ENCODE measurements around the gene PC.

DNA sequence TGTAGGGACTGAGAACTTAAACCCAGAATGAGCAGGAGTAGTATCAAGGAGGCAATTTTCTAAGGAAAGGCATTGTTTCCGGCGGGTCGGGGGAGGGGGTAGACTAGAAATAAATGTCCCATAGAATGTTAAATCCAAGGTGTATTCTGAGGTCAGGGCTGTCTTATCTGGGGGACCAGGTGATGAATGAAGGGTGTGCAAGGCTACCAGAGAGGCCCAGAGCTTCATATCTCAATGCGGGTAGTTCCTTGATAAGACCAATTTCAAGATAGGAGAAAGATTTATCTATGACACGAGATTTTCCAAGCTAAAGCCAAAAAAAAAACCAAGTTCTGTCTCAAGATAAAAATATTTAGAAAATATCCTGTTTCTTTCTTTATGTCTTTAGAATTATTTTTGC lies 123.2 kb downstream of the PC start:
- TF ChIP-seq, protein P1, sequence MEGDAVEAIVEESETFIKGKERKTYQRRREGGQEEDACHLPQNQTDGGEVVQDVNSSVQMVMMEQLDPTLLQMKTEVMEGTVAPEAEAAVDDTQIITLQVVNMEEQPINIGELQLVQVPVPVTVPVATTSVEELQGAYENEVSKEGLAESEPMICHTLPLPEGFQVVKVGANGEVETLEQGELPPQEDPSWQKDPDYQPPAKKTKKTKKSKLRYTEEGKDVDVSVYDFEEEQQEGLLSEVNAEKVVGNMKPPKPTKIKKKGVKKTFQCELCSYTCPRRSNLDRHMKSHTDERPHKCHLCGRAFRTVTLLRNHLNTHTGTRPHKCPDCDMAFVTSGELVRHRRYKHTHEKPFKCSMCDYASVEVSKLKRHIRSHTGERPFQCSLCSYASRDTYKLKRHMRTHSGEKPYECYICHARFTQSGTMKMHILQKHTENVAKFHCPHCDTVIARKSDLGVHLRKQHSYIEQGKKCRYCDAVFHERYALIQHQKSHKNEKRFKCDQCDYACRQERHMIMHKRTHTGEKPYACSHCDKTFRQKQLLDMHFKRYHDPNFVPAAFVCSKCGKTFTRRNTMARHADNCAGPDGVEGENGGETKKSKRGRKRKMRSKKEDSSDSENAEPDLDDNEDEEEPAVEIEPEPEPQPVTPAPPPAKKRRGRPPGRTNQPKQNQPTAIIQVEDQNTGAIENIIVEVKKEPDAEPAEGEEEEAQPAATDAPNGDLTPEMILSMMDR (IDR thresholded peaks at IDR 0.05) = no peak
- TF ChIP-seq POLR2A (IDR thresholded peaks at IDR 0.05) = no peak

Data from body of pancreas (tissue), 4 donors.